ENCODE data around the gene PSTPIP1. TPM values are rescaled to one million over a fixed set of nuclear protein-coding genes. Genes with fewer than 3 reads are reported as not detected.

The PSTPIP1 gene
- total and polyA plus RNA-seq, 2 experiments from 2014 or later = 0.80 TPM; not detected in 1

GRCh38 chr15:77045985-77046384, 51.1 kb downstream of the PSTPIP1 start:
- WGBS, 2 experiments (ENCODE audit: low coverage in 1 of 2, low lambda C conversion rate in 2 of 2, missing lambda C conversion rate in 2 of 2) = 98 to 100% methylated on average over 1 of the region's 1 CpG
- H3K9me3 ChIP-seq (ENCODE audit: low read depth) = no peaks in the 10 kb centered on the region
- TF ChIP-seq EZH2 (IDR thresholded peaks at IDR 0.05; ENCODE audit: insufficient read depth, poor library complexity, severe bottlenecking) (no peak), EZH2phosphoT487 (IDR thresholded peaks at IDR 0.05; ENCODE audit: insufficient read depth, low read depth) (no peak)
- H3K27me3 ChIP-seq (replicated peaks; ENCODE audit: insufficient read depth) = no peaks in the 10 kb centered on the region
- H3K9ac ChIP-seq = no peak overlapping the region
- no peaks in the 10 kb centered on the region; the same call in 1 of the 2 replicates for H3K79me2 ChIP-seq (ENCODE audit: insufficient read depth)
- peaks cover 21% of the 10 kb centered on the region for H3F3A ChIP-seq (ENCODE audit: insufficient read depth)
- H3K9me2 ChIP-seq (ENCODE audit: insufficient read depth) = no peaks in the 10 kb centered on the region
- peaks cover 22% of the 10 kb centered on the region for H3K4me1 ChIP-seq (ENCODE audit: insufficient read depth)
- DNase-seq = no peak
- H3K4me3 ChIP-seq = no peak overlapping the region
- no peak overlapping the region for H3K27ac ChIP-seq
- H4K20me1 ChIP-seq (ENCODE audit: insufficient read depth) = no peaks in the 10 kb centered on the region
- in situ Hi-C loops (cut with MboI) = no loop called here
- H3K4me2 ChIP-seq (ENCODE audit: unreplicated experiment) = no peak overlapping the region
- no peak overlapping the region for H2AFZ ChIP-seq
- H3K36me3 ChIP-seq (ENCODE audit: low read depth) = peaks cover 10% of the 10 kb centered on the region

GRCh38 chr15:77046704-77047412, 51.9 kb downstream of the PSTPIP1 start:
- Histone ChIP-seq H3K9me2 (ENCODE audit: insufficient read depth) (no peaks in the 10 kb centered on the region), H3K4me3 (no peak overlapping the region), H2AFZ (no peak overlapping the region), H3F3A (ENCODE audit: insufficient read depth) (peaks cover 21% of the 10 kb centered on the region), H3K4me1 (ENCODE audit: insufficient read depth) (peaks cover 22% of the 10 kb centered on the region), H3K9me3 (ENCODE audit: low read depth) (no peaks in the 10 kb centered on the region), H3K36me3 (ENCODE audit: low read depth) (peaks cover 10% of the 10 kb centered on the region), H3K4me2 (ENCODE audit: unreplicated experiment) (no peak overlapping the region), H4K20me1 (ENCODE audit: insufficient read depth) (no peaks in the 10 kb centered on the region), H3K79me2 (ENCODE audit: insufficient read depth) (no peaks in the 10 kb centered on the region; the same call in 1 of the 2 replicates), H3K27ac (no peak overlapping the region), H3K9ac (no peak overlapping the region), H3K27me3 (replicated peaks; ENCODE audit: insufficient read depth) (no peaks in the 10 kb centered on the region)
- WGBS, 2 experiments (ENCODE audit: low coverage in 1 of 2, low lambda C conversion rate in 2 of 2, missing lambda C conversion rate in 2 of 2) = 93 to 96% methylated on average over 7 of the region's 7 CpGs
- TF ChIP-seq EZH2phosphoT487 (IDR thresholded peaks at IDR 0.05; ENCODE audit: insufficient read depth, low read depth) (no peak), EZH2 (IDR thresholded peaks at IDR 0.05; ENCODE audit: insufficient read depth, poor library complexity, severe bottlenecking) (no peak)
- in situ Hi-C loops (cut with MboI) = no loop called here
- no peak for DNase-seq

GRCh38 chr15:77048135-77048876, 53.4 kb downstream of the PSTPIP1 start:
- H3K9ac ChIP-seq = no peak overlapping the region
- H3K4me1 ChIP-seq (ENCODE audit: insufficient read depth) = peaks cover 22% of the 10 kb centered on the region
- 90 to 94% methylated on average over 1 of the region's 1 CpG for WGBS, 2 experiments (ENCODE audit: low coverage in 1 of 2, low lambda C conversion rate in 2 of 2, missing lambda C conversion rate in 2 of 2)
- H3K36me3 ChIP-seq (ENCODE audit: low read depth) = peaks cover 10% of the 10 kb centered on the region
- H2AFZ ChIP-seq = no peak overlapping the region
- no peaks in the 10 kb centered on the region for H3K9me3 ChIP-seq (ENCODE audit: low read depth)
- H3K9me2 ChIP-seq (ENCODE audit: insufficient read depth) = no peaks in the 10 kb centered on the region
- in situ Hi-C loops (cut with MboI) = no loop called here
- peak overlapping the region; percentile 32 for H3K4me3 ChIP-seq
- peaks cover 21% of the 10 kb centered on the region for H3F3A ChIP-seq (ENCODE audit: insufficient read depth)
- DNase-seq = peak; percentile 68
- peak overlapping the region; percentile 53 for H3K4me2 ChIP-seq (ENCODE audit: unreplicated experiment)
- TF ChIP-seq EZH2phosphoT487 (IDR thresholded peaks at IDR 0.05; ENCODE audit: insufficient read depth, low read depth) (no peak), EZH2 (IDR thresholded peaks at IDR 0.05; ENCODE audit: insufficient read depth, poor library complexity, severe bottlenecking) (no peak)
- peak overlapping the region; percentile 51 for H3K27ac ChIP-seq
- no peaks in the 10 kb centered on the region; the same call in 1 of the 2 replicates for H3K79me2 ChIP-seq (ENCODE audit: insufficient read depth)
- no peaks in the 10 kb centered on the region for H4K20me1 ChIP-seq (ENCODE audit: insufficient read depth)
- H3K27me3 ChIP-seq (replicated peaks; ENCODE audit: insufficient read depth) = no peaks in the 10 kb centered on the region

GRCh38 chr15:77052556-77052955, 57.6 kb downstream of the PSTPIP1 start:
- Histone ChIP-seq H2AFZ (no peak overlapping the region), H4K20me1 (ENCODE audit: insufficient read depth) (no peaks in the 10 kb centered on the region), H3K36me3 (ENCODE audit: low read depth) (0 out of 2 replicates have a peak, but pooled peaks cover 5% of the 10 kb centered on the region), H3K9me2 (ENCODE audit: insufficient read depth) (no peaks in the 10 kb centered on the region), H3K79me2 (ENCODE audit: insufficient read depth) (peaks cover 38% of the 10 kb centered on the region), H3K9me3 (ENCODE audit: low read depth) (no peaks in the 10 kb centered on the region), H3K4me1 (ENCODE audit: insufficient read depth) (peaks cover 28% of the 10 kb centered on the region), H3K4me3 (no peak overlapping the region), H3F3A (ENCODE audit: insufficient read depth) (peaks cover 23% of the 10 kb centered on the region), H3K4me2 (ENCODE audit: unreplicated experiment) (no peak overlapping the region), H3K9ac (no peak overlapping the region), H3K27me3 (replicated peaks; ENCODE audit: insufficient read depth) (no peaks in the 10 kb centered on the region), H3K27ac (no peak overlapping the region)
- 84 to 85% methylated on average over 2 of the region's 2 CpGs for WGBS, 2 experiments (ENCODE audit: low coverage in 1 of 2, low lambda C conversion rate in 2 of 2, missing lambda C conversion rate in 2 of 2)
- TF ChIP-seq EZH2phosphoT487 (IDR thresholded peaks at IDR 0.05; ENCODE audit: insufficient read depth, low read depth) (no peak), EZH2 (IDR thresholded peaks at IDR 0.05; ENCODE audit: insufficient read depth, poor library complexity, severe bottlenecking) (no peak)
- in situ Hi-C loops (cut with MboI) = no loop called here
- DNase-seq = no peak

Measured in GM23248 (cell line).